Measurements from ENCODE around the gene AGPAT2.
"Not testable (repeated sequence)": the region's sequence is repeated elsewhere in the genome, so short reads cannot be mapped to it uniquely, and the experiment has no call there.

The AGPAT2 gene

DNA sequence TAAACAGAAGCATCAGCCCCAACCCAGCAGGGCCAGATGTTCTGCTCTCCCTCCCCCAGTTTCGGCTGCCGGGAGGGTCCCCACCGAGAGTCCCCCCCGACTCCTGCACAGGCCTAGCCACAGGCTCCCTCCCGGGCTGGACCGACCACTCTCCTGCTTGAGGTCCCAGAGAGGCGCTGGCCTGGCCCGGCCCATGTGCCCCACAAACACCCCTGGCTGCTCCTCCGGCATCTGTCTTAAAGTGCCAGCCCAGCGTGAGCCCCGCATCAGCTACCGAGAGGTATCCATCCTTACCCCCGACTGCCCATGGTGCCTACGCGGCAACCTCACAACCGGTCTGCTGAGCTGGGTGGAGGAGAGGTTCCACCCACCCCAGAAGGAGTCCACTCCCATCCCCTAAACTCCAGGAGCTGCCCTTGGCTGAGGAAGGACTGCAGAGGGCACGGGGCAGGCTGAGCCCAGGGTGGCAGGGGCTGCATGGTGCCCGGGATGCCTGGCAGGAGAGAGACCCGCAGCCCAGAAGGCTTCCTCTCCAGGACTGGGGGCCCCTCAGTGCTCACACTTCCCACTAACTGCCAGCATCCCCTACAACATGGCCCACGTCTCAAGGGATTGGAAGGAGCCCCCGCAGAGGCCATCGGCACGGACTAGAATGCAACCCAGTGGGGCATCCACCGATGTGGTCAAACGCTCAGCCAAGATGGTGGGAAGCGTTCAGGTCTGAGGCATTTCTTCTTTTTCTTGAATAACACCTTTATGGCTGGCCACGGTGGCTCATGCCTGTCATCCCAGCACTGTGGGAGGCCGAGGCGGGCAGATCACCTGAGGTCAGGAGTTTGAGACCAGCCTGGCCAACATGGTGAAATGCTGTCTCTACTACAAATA, 40.2 kb downstream of the AGPAT2 start:
- DNase-seq: no peak

DNA sequence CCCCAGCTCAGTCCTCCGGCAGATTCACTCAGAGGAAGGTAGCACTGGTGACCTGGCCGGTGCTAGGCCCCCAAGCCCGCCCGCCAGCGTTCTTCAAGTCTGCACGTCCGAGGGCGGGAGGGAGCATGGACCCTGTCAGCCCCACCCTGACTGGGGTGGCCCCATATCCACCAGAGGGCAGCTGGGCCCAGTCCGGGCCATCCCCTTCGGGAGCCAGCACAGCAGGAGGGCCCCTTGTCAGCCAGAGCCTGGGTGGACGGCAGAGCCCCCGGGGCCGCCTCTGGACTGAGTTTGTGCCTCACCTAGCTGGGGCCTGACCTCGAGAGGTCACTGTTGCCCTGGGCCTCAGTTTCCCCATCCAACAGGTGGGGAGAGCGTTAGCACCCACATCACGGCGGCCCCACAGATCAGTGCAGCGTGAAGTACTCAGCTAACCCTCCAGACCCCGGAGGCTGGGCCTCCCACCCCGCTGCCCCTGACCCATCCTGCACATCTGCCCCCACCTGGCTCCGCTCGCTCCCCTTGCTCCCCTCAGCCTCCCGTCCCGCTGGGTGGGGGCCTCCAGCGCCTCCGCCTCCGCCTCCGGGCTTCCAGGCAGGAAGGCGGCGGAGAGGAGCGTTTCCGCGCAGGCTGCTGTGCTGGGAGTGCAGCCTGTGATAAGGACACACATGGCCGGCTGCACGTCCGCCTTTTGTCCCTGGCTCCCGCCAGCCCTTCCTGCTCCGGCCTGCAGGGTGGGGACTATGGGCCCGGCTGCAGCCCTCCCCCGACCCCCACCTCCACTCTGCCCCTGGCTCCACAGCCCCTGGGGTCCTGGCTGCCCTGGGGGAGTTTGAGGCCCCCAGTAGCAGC, 41.1 kb downstream of the AGPAT2 start:
- DNase-seq: no peak

DNA sequence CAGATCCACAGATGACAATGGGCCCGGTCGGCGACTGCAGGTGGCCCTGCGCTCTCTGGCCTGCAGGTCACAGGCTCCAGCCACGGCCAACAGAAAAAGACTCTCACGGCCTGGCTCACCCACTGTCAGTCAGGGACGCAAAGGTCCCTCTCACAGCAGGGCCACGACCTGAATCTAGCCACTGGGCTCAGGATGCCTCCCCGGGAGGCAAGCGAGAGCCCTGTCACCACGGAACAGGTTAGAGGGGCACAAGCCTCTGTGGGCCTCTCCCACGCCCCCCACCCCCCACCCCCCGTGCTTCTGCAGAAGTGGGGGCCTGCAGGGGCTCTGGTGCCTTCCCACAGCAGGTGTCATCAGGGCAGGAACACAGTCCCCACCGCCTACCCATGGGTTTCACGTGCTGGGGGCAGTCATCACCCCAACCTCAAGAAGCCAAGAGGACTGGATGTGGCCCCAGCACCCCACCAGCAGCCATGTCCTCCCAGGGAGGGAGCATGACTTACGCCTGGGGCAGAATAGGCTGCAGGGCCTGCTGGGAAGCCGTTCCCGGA, 41.8 kb downstream of the AGPAT2 start:
- no peak for DNase-seq

DNA sequence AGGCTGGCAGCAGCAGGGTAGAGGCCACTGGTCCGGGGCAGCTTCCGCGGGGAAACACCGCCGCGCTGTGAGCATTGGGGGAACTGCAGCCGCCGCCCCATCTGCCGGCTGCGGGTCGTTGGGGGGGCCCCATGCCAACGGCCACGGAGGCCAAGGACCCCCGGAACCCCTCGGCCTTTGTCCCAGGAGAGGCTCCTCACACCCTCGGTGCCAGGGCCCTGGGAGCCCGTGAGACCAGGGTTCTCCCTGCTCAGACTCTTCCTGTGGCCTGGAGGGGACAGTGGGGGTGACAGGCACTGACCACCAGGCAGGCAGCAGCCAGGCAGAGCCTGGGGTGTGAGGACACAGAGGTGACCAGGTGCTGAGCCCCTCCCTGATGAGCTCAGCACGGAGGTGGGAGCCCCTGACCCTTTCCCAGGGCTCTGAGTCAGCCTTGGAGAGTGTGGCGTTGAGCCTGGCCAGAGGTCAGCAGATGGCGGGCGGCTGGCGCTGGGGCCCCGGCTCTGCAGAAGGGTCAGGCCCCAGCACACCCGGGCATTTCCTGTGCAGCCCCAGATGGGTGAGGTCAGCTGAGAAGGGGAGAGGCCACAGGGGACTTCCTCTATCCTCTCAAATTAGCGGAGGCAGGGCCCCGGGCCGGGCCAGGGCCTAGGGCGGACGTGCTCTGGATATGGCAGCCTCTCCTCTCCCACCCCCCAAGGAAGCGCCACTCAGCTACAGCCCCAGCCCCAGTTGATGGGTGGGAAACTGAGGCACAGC, 42.5 kb downstream of the AGPAT2 start:
- peak in 24 of 56 donors; percentile 9 to 69 (median 31) for DNase-seq

DNA sequence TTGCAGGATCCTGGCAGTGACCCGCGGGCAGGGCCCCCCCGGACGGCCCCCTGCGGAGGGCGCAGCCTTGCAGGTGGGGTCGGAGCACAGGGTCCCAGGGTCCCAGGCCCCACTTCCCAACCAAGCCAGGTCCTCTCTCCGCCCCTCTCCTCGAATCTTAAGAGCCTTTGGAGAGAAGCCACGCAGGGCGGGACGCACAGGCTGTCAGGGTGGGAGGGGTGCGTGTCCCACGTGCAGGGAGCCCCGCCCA, 43.0 kb downstream of the AGPAT2 start:
- DNase-seq: peak in 7 of 56 donors; percentile 12 to 68 (median 42)

DNA sequence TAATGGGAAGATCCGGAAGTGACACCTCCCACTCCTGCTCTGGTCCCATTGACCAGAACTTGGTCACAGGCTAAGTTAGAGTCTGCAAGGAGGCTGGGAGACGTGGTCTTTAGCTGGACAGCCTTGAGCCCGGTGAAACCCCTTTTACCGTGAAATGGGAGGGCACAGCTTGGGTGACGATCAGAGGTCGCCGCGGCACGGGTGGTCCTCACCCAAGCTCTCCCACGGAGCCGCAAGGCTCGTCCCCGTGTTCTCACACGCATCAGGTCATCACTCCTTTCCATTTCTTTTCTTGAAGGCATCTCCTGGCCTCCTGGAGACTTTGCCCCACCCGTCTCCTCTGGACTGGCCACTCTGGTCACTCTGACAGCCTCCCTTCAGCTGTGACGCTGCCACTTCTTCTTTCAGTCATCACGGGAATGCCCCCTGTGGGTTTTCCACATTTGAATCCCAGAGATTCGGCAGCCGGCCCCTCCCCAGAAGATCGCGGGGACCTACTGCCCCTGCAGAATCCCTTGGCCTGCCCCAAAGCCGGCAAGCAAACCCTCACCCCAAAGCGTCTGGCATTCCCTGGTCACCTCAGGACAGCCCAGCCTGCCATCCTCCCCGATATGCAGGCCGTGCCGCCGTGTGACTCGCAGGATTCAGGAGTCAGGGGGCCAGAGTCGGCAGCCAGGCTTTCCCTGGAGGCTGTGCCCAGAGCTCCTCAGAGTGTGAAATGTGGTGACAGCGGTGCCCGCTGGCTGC, 43.5 kb downstream of the AGPAT2 start:
- no peak for DNase-seq

DNA sequence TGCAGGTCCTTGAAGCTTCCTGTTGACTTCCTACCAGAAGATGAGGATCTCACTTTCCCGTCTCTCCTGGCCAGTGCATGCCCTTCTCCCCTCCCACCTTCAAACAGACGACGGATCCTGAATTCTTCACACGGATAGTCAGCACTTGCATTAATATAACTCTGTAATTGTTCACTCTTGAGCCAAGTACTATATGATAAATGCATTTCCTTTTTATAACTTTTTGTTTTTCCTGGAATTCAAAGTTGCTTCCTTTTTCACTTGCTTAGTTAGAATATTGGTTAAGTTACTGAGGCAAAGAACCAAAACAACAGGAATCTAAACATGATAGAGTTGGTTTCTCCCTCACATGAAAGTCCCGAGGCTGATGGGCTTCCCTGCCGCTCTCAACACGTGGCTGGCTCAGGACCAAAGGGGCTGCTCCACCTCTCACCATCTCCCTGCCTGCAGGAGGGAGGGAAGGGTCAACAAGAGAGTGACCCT, 44.8 kb downstream of the AGPAT2 start:
- no peak for DNase-seq

DNA sequence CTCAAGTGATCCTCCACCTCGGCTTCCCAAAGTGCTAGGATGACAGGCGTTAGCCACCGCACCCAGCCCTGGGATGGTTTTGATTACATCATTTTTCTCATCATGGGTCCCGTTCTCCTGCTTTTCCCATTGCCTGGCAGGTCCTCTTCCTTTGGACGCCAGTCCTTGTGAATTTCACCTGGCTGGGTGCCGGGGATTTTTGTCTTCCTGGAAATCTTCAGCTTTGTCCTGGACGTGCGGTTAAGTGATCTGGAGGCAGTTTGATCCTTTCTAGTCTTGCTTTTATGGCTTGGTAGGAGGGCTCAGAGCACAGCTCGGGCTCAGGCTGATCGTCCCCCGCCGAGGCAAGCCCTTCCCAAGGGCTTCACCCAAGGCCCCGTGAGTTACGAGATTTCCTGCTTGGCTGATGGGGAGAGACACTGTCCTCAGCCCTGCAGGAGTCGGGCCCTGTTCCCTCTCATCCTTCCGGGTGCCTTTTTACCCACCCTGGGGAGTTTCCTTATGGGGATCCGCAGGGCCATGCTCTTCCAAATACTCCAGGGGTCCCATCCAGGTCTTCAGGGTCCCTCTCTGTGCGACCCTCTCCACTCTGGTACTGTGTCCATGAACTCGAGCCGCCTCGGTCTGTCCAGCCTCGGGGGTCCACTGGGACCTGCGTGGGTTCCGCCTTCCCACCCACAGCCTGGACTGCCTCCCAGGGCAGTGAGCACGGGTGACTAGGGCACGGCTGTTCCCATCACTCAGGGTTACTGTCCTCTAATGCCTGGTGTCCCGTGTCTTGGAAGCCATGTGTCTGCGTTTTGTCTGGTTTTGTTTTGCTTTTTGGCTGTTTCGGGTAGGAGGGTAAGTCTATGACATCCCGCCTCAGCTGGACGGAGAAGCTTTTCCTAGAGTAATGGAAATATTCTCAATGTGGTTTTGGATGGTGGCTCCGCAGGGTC, 46.8 kb downstream of the AGPAT2 start:
- no peak for DNase-seq

DNA sequence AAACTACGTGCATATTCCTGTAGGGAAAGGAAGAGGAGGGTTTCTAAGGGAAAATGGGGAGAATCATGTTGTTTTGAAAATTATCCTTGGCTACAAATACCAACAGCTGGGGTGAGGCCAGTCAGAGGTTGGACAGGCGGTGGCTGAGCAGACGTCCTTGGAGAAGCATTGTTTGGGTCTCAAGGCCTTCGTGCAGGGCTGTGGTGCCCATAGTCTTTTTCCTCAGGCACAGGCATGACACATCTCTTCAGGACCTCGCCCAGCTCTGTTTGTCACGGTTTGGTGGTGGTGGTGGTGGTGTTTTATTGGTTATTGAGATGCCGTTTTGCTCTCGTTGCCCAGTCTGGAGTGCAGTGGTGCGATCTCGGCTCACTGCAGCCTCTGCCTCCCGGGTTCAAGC, 52.4 kb downstream of the AGPAT2 start:
- no peak for DNase-seq

DNA sequence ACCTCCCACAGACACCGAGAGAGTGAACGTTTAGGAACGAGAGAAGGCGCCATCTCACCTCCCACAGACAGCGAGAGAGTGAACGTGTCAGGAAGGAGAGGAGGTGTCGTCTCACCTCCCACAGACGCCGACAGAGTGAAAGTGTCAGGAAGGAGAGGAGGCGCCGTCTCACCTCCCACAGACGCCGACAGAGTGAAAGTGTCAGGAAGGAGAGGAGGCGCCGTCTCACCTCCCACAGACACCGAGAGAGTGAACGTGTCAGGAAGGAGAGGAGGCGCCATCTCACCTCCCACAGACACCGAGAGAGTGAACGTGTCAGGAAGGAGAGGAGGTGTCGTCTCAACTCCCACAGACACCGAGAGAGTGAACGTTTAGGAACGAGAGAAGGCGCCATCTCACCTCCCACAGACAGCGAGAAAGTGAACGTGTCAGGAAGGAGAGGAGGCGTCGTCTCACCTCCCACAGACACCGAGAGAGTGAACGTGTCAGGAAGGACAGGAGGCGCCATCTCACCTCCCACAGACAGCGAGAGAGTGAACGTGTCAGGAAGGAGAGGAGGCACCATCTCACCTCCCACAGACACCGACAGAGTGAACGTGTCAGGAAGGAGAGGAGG, 54.7 kb downstream of the AGPAT2 start:
- DNase-seq: not testable (repeated sequence)

DNA sequence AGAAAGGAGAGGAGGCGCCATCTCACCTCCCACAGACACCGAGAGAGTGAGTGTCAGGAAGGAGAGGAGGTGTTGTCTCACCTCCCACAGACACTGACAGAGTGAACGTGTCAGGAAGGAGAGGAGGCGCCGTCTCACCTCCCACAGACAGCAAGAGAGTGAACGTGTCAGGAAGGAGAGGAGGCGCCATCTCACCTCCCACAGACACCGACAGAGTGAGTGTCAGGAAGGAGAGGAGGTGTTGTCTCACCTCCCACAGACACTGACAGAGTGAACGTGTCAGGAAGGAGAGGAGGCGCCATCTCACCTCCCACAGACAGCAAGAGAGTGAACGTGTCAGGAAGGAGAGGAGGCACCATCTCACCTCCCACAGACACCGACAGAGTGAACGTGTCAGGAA, 55.2 kb downstream of the AGPAT2 start:
- DNase-seq: not testable (repeated sequence)

DNA sequence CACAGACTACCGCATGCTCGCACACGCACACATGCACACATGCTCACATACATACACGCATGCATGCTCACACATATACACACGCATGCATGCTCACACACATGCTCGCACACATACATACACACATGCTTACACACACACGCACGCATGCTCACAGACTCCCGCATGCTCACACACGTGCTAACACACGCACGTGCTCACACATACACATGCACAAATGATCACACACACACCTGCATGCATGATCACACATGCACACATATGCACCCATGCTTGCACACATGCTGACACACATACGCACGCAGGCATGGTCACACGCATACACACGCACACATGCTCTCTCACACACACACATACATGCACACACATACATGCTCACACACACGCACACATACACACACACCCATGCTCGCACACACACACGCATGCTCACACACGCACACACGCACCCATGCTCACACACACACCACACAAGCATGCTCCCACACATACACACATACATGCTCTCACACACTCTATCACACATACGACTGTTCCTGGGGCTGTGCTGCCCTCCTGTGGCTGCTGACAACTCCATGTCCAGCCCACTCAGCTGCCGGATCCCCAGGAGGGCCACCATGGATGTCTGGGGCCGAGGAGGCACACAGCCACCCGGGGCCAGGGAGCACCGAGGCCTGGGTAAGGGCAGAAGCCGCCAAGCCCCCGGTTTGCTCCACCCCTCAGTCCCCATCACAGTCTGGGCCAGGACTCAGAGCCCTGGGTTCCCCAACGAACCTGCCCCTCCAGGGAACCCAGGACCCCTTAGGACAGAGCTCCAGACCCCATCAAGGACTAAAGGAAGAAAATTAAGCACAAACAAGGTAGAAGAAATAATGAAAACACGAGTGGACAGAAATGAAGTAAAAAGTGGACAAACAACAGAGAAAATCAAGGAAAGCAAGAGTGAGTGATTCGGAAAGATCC, 55.9 kb downstream of the AGPAT2 start:
- DNase-seq: peak in 33 of 56 donors; percentile 8 to 80 (median 47)

DNA sequence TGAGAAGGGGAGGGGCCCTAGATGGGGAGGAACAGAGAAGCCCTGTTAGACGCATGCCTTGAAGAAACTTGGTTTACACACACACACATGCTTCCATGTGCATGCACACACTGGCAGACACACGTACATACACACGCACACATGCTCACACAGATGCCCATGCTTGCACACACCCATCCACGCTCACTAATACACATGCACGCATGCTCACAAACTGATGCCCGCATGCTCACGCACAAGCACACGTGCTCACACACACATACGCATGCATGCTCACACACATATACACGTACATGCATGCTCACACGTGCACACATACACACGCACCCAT, 56.6 kb downstream of the AGPAT2 start:
- DNase-seq: no peak

DNA sequence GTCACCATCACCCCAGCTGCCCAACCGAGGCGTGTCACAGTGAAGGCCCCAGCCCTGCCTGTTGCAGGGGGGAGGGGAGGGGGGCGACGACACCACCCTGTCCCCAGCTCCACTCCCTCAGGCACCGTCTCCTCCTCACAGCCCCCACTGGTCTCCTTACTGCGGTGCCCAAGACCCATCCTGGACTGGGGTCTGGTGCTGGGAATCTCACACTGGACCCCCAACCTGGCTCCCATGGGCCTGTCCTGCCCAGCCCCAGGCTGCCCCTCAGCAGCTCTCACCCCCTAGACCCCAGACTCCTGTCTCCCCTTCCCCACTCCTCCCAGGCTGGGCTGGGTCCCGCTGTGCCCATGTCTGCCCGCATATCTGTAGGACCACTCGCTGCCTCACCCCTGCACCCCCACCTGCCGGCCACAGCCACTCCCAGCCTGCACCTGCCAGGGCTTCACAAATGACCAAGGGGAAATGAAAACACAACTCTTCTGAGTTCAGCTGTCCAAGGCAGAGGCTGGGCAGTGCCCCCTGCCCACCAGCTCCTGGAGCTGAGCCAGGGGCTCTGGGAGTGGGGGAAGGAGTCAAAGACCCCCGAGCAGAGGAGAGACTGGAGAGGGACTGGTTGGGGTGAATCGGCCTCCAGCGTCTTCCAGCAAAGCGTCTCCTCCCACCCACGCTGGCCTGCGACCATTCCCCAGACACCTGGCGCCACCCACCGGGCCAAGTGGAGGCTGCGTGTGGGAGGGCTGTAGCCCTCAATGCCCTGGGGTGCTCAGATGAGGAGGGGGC, 57.2 kb downstream of the AGPAT2 start:
- peak in 13 of 56 donors; percentile 6 to 53 (median 26) for DNase-seq

DNA sequence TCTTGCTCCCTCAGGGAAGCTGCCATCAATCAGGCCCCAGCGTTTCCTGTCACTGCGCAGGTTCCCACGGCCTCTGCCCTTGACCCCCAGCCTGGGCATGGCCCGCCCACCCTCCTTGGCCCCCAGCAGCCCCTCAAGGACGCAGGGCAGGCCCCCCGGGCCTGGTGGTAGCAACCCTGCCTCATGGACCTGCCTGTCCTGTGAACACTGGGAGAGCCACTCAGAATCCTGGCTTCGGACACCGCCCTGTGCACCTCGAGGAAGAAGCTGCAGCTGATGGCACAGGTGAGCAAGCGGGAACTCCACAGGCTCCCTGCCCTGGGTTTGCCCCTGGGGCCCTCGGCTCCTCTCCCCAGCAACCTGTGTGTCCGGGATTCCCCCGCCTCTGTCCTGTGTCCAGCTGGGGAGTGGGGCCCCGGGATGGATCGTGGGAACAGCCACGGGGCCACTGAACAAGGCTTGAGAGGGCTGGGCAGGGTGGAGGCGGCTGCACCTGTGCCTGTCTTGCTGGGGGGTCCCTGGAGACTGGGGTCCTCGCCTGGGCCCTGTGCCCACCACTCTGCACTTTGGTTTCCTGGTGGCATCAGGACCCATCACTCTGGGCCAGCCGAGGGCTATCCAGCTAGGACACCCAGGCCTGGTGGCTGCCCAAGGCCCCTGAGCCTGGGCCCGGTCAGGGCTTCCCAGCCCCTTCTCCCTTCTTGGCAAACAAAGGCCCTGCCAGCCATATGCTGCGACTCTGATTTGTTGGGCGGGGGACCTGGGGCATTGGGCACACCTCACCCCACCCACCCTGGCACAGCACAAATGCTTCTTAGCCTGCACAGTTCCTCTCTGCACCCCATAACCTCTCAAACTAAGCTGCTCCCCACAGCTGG, 58.0 kb downstream of the AGPAT2 start:
- no peak for DNase-seq

DNA sequence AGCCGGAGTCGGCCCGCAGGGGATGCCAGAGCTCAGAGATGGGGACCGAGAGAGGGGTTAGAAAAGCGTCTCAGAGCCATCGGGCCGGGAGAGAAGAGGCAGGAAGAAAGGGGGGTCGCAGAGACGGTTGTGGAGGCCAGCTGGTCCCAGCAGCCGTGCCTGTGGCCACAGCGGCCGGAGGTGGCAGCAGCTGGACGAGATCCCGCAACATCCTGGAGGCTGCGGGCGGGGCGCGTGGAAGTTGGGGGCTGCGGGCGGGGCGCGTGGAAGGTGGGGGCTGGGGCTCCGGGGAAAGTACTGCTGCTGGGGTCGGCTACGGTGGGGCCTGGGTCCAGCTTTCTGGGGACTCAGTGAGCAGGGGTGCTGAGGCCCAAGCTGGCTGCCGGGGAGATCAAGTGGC, 59.0 kb downstream of the AGPAT2 start:
- DNase-seq: no peak
